HG03159 (cell line): ENCODE data around the gene ARHGAP15.

Source experiments
- ATAC-seq: cut with Tn5 transposase; IDR thresholded peaks from one replicate; pipeline ENCODE4 v1.9.1; 2021; ENCODE audit warnings: mild to moderate bottlenecking, moderate library complexity; ENCODE audit not compliant: unreplicated experiment

The ARHGAP15 gene

DNA sequence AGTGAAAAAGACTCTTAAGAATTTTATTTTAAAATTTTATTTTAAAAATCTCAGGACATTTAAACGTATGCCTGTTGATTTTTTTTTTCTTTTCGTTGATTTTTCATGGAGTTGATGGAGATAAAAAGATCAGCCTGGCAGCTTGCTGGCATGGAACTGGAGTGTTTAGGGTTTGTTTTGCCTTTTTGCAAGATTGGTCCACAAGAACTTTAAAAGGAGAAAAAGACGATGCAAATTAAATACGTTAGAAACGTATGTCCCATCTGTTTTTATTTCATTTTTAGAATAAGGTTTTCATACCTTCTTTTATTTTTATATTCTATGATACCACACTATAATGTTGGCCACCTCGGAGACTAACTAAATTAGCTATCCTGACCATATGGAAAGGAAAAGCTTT, 254.9 kb downstream of the ARHGAP15 start:
- ATAC-seq, result no peak

DNA sequence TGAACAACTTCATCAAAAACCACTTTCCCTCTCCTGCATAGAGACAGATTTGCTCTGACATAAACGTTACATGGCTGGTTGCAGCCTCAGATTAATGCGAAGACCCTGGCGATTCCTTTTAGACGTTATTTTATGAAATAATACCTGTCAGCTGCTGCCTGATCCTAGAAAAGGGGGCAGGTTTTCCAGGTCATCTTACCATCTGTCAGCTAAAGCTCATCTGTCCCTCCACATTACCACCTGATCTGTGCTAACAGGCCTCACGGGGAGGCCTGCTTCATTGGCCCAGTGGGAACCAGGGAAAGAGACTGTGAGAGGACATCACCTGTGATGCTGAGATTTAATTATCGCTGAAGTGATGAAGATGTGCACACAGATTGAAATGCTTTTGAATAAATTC, 261.0 kb downstream of the ARHGAP15 start:
- no peak for ATAC-seq

DNA sequence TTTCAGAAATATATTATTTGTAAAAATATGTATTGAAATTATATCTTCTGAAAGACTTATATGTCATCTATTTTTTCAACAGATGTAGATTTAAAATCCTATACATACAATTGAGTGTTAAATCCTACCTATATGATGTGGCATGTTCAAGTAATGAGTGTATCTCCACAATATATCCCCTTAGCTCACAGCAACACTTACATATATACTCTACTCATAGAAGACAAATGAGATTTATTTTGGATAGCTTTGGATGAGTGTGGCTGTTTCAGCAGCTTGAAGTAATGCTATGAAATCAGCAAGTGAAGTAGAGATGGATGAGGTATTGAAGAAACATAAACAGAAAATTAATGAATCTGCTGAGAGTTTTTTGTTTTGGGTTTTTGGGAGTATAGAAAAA, 263.1 kb downstream of the ARHGAP15 start:
- no peak for ATAC-seq

DNA sequence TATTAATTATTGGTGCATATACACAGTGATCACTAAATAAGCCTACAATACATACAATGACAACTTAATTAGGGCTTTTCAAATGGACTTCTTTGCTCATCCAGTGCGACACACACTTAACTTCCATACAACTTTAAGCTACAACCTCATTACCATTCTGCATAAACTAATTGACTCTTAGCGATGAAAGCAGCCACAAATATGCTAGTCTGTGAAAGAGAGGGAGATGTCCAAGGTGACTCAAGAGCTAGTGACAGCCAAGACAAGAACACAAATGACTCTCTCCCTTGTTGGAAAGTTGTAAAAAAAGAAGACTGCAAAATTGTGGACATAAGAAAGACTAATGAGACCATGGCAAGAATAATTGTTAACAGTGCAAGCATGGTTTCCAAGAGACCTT, 264.8 kb downstream of the ARHGAP15 start:
- no peak for ATAC-seq

DNA sequence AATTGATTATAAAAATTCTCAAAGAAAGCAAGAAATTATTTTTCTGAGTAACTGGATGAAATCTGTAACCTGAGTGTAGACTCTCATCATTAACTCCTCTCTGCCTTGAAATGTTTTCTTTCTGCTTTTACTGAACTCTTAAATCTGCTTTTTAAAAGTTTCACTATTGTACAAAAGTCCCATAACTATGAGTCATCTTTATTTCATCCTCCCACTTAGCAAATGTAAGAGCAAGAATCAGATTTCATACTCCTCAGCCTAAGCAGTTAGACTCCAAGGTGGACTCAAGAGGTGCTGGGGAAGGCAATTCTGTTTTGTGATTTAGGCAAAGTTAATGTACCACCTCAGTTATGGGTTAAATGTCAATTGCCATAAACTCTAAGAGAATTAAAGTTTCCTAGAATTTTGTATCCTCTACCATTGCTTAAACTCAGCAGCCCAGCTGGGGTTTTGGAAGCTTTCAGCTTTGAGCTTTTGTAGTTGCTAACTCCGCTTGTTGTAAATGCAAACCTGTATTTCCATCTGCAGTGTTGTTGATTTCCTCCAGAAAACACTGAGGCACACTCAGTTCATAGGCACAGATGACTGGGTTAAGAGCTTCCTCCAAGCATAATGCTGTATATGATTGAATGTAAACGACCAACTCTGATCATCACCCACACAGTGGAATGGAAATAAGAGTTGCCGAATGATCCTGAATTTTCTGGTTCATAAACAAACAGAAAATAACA, 268.8 kb downstream of the ARHGAP15 start:
- no peak for ATAC-seq

DNA sequence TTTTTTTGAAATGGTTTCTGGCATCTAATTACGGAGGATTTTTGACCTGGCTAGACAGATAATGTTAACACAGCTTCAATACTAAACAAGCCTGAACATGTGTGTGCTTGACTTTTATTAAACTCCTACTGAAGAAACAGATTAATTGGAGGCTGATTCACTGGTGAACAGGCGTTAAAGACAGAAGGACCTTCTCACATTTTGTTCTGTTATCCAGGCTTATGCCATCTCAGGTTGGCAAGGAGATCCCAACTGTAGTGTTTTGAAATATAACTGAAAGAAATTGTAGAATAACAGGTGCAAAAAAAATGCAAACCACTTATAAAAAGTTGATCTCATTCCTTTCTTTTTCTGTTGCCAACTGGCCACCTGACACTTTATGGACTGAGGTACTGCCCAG, 269.6 kb downstream of the ARHGAP15 start:
- ATAC-seq, result no peak

DNA sequence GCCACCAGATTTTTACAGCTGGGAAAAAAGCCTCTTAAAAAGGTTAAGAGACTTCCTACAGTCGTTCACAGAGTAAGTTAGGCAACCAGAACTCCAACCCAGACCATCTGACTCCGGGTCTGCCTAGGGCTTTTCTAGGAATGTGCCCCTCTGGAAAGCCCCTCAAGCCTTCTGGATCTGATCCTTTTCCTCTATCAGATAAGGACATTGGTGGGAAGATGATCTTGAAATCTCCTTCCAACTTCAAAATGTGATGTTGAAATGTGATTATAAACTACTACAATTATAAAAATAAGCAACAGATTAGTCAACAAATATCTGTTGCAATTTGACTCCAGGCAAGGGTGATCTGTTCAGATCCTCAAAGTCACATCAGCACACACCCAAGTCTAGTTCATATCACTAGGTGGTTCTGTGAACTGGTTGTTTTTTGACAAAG, 270.4 kb downstream of the ARHGAP15 start:
- no peak for ATAC-seq

DNA sequence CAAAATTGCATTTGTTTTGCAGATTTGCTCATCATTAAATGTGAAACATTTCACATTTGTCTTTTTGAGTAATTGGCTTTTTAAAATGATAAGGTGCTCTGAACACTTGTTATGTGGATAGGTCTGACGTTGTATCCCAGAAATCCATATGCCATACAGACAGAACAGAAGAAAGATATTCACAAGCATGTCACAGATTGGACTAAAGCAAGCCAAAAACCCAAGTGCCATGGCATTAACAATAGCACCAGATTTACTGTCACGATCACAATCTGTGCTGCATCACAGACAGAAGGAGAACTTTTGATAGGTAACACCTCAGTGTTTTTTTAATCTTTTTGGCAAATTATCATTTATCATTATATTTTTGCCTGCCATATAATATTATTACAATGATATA, 272.6 kb downstream of the ARHGAP15 start:
- ATAC-seq, result no peak

DNA sequence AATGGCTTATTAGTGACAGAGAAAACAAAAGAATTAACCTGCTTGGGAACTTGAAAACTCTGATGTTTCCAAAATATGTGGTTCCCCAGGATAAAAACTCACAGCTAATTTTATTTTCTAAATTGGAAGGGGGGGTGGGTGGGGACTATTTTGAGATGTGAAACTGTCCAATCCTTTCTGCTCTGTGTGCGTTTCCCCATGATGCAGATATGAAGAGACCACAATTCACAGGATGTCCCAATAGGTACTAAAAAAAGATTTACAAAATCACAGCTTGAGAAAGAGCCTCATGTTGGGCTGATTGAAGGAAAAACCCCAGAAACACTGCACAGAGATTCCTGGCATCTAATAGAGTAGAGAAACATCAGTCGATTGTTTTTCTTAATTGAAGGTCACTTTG, 273.2 kb downstream of the ARHGAP15 start:
- no peak for ATAC-seq

DNA sequence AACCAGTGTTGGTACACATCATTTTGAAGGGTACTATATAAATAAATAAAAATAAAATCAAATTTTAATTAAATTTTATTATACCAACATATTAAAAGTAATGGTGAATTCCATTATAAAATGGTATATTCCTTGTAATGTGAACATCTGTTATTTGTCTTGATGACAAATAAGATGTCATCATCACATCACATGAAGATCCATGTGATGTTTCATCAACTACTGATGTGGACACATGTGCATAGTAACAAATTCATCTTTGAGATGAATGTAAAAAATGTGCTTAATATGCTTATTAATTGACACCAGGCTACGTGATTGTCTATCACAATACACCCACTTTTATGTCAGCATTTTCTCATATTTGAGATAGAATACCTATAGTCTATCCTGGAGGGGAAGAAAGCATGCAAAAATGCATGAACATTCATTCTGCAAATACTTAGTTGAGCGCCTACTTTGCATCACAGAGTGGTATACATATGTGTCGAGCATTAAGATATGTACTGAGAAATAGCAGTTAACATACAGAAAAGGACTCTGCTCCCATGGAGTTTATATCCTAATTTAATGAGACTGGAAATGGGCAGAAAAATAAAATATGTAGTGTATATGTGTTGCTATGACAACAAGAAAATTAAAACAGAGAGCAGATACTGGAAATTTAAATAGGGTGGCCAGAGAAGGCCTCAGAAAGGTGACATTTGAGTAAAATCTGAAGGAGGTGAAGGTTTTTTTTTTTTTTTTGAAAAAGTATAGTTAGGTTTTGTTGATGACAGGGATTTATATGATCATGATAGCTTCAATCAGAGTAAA, 281.1 kb downstream of the ARHGAP15 start:
- ATAC-seq, result no peak

DNA sequence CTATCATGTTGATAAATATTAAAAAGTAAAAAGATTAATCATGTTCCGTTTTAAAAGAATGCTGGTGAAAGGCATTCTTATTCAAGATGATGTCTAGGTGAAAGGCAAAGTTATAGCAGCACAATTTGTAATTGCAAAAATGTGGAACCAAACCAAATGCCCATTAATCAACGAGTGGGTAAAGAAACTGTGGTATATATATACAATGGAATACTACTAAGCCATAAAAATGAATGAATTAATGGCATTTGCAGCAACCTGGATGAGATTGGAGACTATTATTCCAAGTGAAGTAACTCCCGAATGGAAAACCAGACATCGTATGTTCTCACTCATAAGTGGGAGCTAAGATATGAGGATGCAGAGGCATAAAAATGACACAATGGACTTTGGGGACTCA, 286.4 kb downstream of the ARHGAP15 start:
- no peak for ATAC-seq

DNA sequence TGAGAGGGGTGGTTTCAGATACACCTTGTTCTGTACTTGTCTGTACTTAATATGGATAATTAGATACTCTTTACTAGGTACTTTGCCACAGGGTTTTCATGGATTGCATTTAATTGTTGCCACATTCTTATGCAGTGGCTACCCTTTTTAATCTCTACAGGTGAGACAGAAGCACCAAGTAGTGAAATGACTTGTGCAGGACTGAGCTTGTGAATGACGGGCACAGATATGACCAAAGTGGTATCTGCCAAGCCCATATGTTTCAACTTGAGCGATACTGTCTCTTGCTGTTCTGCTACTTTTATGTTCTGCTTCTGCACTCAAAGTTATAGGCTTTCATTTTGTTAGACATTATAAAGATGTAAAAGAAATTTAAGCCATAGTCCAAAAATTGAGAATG, 288.2 kb downstream of the ARHGAP15 start:
- ATAC-seq, result no peak

DNA sequence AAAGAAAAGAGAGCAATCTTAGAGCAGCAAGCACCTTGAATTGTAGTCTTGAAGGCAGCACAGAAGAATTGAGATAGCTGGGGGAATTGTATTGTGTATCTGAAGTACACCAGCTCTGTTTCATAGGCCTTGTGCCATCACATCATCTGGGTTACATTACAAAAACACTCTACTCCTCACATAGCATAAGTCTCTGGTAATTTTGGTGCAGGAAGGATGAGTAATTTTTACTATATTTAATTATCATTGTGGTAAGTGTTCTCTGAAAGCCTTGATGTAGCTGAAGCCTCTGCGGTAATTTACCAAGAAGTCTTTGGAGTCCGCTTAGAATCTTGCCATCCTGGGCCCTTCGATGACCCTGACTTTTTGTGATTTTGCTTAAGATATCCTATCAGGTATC, 291.1 kb downstream of the ARHGAP15 start:
- no peak for ATAC-seq

DNA sequence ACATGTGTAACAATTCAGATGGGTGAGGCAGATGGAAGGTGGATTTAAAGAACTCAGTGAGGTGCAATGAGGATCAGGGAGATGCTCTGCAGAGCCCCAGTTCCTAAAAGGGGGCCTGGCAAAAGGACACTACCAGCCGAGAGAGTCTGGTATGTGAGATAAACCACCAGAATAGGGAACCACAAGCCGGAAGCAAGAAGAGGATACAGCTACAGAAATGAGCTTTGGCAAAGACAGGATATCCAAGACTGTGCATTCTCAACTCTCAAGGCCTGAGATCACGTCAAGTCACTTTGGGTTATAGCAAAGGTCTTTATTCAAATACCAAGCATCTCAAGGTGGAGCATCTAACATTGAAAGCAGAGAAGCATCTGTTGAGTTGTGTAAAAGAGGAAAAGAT, 293.5 kb downstream of the ARHGAP15 start:
- peak; percentile 97 for ATAC-seq

DNA sequence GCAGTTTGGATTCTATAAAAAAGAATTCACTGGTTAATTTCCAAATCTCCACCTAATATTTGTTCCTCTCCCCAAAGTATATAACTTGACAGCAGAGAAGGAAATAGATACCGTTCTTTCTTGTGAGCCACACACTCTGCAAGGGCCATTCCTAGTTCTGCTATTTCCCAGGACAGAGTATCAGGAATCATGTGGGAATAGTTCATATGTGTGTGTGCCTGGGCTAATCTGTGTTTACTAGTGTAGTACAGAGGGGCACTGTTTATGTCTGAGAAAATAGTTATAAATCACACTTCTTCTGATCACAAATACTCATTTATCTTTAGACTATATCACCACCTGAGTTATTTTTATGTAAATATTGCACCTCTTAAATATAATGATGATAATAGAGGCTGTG, 296.7 kb downstream of the ARHGAP15 start:
- no peak for ATAC-seq

DNA sequence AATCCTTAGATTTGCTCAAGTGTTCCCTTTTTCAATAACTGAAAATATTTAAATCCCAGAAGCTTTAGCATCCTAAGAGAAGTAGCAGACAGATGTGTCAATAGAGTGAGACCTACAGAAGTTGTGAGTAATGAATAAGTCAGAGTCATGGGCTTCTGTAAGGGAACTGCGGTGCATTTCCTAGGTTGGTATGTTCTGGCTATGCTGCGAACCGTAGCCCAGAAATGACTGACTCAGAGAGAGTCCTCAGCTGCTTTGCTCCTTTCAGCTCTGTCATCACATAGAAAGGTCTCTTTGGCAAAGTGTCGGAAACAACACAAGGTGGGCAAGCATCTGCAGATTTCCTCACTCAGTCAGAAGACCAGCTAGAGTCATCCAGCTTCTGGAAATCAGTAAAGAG, 297.1 kb downstream of the ARHGAP15 start:
- ATAC-seq, result no peak

DNA sequence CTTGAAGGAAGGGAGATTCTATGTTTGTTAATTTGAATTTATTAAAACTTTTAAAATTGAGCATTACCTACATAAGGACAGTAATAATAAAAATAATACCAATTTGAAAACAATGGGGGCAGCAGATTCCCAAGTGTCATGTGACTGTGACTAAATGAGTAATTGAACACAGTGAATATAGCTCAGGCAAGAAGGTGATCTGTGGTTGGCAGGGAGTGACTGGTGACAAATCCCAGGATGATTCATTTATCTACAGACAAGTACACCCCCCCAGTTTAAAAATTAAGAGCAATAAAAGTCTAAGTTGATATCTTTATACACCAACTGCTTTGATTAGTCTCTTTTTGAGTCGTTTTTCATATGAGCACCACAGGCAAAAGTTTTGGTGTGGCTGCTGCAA, 299.5 kb downstream of the ARHGAP15 start:
- ATAC-seq, result no peak

DNA sequence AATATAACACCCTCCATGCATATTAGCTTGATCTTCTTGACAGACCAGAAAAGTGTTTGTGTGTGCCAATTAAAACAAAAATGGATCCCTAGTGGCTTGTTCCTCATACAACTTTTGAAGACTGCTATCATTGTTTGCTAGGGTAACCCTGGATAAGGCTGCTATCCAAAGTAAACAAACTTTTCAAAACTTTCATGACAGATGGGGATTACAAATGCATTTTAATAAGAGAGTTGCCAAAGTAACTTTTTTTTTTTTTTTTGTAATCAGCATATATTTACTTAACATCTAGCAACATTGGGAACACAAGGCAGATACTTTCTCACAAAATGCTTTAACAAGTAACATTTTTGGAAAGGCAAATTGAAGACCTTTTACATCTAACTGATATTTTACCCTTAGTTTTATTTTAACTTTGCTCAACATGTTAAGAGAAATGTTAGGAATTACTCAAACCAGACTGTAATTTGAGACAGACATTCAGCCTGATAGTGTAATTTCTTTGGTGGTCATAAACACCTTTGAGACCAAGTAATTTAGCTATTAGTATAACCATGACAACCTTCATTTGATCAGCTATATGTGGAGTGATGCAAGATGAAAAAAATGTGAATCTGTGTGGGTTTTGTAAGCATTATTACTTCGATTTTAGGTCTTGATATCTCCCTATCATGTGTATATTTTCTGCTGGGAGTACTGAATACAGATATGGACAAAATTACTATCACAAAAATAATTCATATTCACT, 300.9 kb downstream of the ARHGAP15 start:
- no peak for ATAC-seq

DNA sequence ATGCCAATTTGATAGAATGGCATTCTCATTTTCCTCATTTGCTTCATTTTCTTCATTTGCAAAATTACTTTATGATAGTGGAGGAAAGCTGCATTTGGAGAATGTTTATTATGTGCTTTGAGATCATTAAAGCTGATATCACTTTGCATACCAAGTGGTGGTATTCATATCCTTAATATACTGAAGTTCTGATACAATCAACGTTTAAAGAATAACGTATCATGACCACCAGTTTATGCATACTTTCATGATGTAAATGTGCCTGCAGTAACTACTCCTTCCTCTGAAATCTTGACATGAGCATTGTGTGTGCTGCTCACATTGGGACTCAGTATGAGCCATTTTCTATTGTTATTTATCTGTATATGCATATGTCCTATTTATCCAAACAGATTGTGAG, 302.1 kb downstream of the ARHGAP15 start:
- no peak for ATAC-seq

DNA sequence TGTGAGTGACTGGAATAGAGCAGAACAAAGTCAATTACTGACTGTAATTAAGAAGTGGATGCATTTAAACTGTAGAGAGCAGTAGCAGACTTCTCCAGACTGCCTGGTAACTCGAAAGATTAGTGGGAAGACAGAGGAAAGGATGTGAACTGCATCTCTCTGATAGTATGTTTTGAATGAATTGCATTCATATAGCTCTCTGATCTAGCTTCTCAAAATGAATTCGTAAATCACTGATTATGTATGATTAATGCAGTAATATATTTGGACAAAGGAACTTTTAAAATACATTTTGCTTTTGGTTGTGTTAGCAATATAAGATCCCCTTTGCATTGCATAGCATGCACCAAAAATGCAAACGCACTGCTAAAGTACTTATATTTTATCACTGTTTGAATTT, 304.0 kb downstream of the ARHGAP15 start:
- no peak for ATAC-seq

DNA sequence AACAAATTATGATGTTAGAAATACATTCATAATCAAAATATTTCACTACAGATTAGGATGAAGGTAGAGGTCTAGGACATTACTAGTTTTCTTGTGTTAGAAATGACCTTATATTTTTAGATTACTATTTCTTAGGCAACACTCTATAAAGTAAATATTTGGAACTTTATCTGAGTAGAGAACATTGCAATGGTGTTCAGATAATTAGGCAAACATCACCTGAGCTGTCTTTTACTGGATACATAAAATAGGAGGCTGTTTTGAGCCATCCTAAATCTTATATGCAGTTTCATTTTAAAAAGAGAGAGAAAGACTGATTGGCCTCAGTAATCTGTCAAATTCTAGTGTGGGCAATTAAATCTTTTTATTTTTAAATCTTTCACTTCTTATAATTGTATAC, 304.6 kb downstream of the ARHGAP15 start:
- ATAC-seq, result no peak

DNA sequence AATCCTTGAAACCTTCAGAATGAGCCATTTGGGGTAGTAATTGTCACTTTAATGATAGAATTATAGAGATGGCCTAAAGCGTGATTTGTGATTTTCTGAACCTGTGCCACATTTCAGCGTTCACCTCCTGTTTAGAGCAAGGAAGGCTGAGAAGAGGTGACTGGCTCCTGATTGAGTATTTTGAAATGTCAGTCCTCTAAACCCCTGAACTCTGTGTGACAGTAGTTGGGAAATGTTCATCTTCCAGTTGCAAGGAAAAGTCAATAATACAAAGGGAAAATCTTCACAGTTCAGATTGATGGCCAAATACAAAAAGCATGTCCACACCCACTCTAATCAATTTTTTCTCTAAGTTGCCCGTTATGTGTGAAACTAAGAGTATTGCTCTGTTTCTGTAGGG, 305.2 kb downstream of the ARHGAP15 start:
- ATAC-seq, result no peak
